CD14-positive monocyte (primary cell): ENCODE results near the gene KIF5C. TPM values are rescaled to one million over a fixed set of nuclear protein-coding genes. Genes with fewer than 3 reads are reported as not detected.

Experiments
- DNase-seq, 3 donors: peaks; one replicate each; pipeline ENCODE4 v3.0.0-alpha.2; 2011 to 2022
- H2AFZ ChIP-seq: 2 replicates; pipeline ENCODE4 v1.6.0; 2012; ENCODE audit warnings: mild to moderate bottlenecking, low read depth, low read length, inconsistent platforms; ENCODE audit not compliant: insufficient read depth, poor library complexity, severe bottlenecking
- H3K27ac ChIP-seq, 2 donors: 1 replicate in 1 of 2; 2 replicates in 1 of 2; pipeline ENCODE4 v1.5.1; 2012 to 2013; ENCODE audit warnings: low read length in 2 of 2, control low read depth in 1 of 2, inconsistent platforms in 1 of 2, low read depth in 1 of 2, mild to moderate bottlenecking in 1 of 2
- H3K27me3 ChIP-seq, 2 donors: one replicate each; pipeline versions ENCODE4 v1.6.0 to v1.6.1; 2011 to 2013; ENCODE audit warnings: low read length in 2 of 2; ENCODE audit not compliant: control insufficient read depth in 2 of 2, insufficient read depth in 2 of 2
- H3K36me3 ChIP-seq, 2 donors: replicated peaks in 1 of 2; 1 replicate in 1 of 2; 2 replicates in 1 of 2; pipeline versions ENCODE4 v1.5.1 to v1.6.1; 2012 to 2013; ENCODE audit warnings: low read length in 2 of 2, control low read depth in 1 of 2, inconsistent platforms in 1 of 2, mild to moderate bottlenecking in 1 of 2; ENCODE audit not compliant: insufficient read depth in 2 of 2, control insufficient read depth in 1 of 2
- H3K4me1 ChIP-seq, 2 donors: 1 replicate in 1 of 2; 2 replicates in 1 of 2; pipeline versions ENCODE4 v1.5.1 to v1.6.1; 2012 to 2013; ENCODE audit warnings: low read length in 2 of 2, control low read depth in 1 of 2, inconsistent platforms in 1 of 2, mild to moderate bottlenecking in 1 of 2, moderate library complexity in 1 of 2; ENCODE audit not compliant: insufficient read depth in 2 of 2, control insufficient read depth in 1 of 2
- H3K4me2 ChIP-seq: replicated peaks from 2 replicates; pipeline ENCODE3; 2012; ENCODE audit warnings: low read length, moderate library complexity, mild to moderate bottlenecking; ENCODE audit not compliant: poor library complexity, severe bottlenecking; ENCODE audit errors: extremely low read depth
- H3K4me3 ChIP-seq, 3 experiments: fragments of 200-600 bp in 1 of 3; sonication (generic) in 1 of 3; replicated peaks in 1 of 3; 1 replicate in 2 of 3; 2 replicates in 1 of 3; pipeline ENCODE4 v1.5.1; 2011 to 2013; ENCODE audit warnings: low read length in 3 of 3, mild to moderate bottlenecking in 3 of 3, control low read depth in 2 of 3, low read depth in 2 of 3, inconsistent platforms in 1 of 3, moderate library complexity in 1 of 3
- H3K79me2 ChIP-seq: 2 replicates; pipeline ENCODE4 v1.6.0; 2012; ENCODE audit warnings: mild to moderate bottlenecking, control low read depth, inconsistent platforms, low read length, moderate library complexity; ENCODE audit not compliant: insufficient read depth
- H3K9ac ChIP-seq: 2 replicates; pipeline ENCODE4 v1.6.0; 2017; ENCODE audit warnings: low read length, mild to moderate bottlenecking; ENCODE audit not compliant: insufficient read depth, poor library complexity, severe bottlenecking
- H3K9me3 ChIP-seq, 2 donors: replicated peaks in 1 of 2; 1 replicate in 1 of 2; 2 replicates in 1 of 2; pipeline versions ENCODE4 v1.5.1 to v1.6.1; 2012 to 2013; ENCODE audit warnings: low read length in 2 of 2, control low read depth in 1 of 2; ENCODE audit not compliant: control insufficient read depth in 1 of 2, insufficient read depth in 1 of 2
- H4K20me1 ChIP-seq: 2 replicates; pipeline ENCODE4 v1.6.0; 2012; ENCODE audit warnings: mild to moderate bottlenecking, low read length, control low read depth, moderate library complexity; ENCODE audit not compliant: insufficient read depth
- H3K27ac Mint-ChIP-seq, 7 donors: one replicate each; pipeline ENCODE4 v1.8.0; 2020; ENCODE audit warnings: mild to moderate bottlenecking in 7 of 7, mixed read lengths in 7 of 7, moderate library complexity in 6 of 7, inconsistent platforms in 2 of 7
- H3K27me3 Mint-ChIP-seq, 3 donors: one replicate each; pipeline ENCODE4 v1.8.0; 2021 to 2022; ENCODE audit warnings: low read depth in 3 of 3, mild to moderate bottlenecking in 3 of 3, mixed read lengths in 3 of 3, moderate library complexity in 3 of 3, inconsistent platforms in 1 of 3
- H3K36me3 Mint-ChIP-seq, 2 donors: one replicate each; pipeline ENCODE4 v1.8.0; 2020; ENCODE audit warnings: mixed read lengths in 2 of 2, inconsistent platforms in 1 of 2, mild to moderate bottlenecking in 1 of 2
- H3K4me1 Mint-ChIP-seq: one replicate; pipeline ENCODE4 v1.8.0; 2020; ENCODE audit warnings: mild to moderate bottlenecking, mixed read lengths
- H3K4me3 Mint-ChIP-seq, 2 donors: one replicate each; pipeline ENCODE4 v1.8.0; 2020; ENCODE audit warnings: mild to moderate bottlenecking in 2 of 2, mixed read lengths in 2 of 2, moderate library complexity in 1 of 2
- H3K9me3 Mint-ChIP-seq, 7 donors: one replicate each; pipeline ENCODE4 v1.8.0; 2020 to 2022; ENCODE audit warnings: mixed read lengths in 7 of 7, mild to moderate bottlenecking in 6 of 7, moderate library complexity in 6 of 7, inconsistent platforms in 2 of 7
- CTCF ChIP-seq: fragments of 200-600 bp; IDR thresholded peaks from one replicate; pipeline ENCODE4 v1.8.0; 2022; ENCODE audit warnings: antibody characterized with exemption, mild to moderate bottlenecking
- WGBS: methylation state at CpG from one replicate; pipeline ENCODE4 v1.1.5; 2013; ENCODE audit warnings: missing lambda C conversion rate; ENCODE audit not compliant: insufficient coverage; 5-methylcytosine and 5-hydroxymethylcytosine counted together
- intact Hi-C, 2 donors: fragments of 100-400 bp; cut with micrococcal nuclease; formaldehyde crosslinking; loops; one replicate each; pipeline versions ENCODE4 v1.15.0 to v1.15.1; 2023
- polyA plus RNA-seq, 3 donors: library from polyadenylated mRNA; depleted of rRNA in 1 of 3; unstranded in 2 of 3; stranded (reverse) in 1 of 3; fragments of 300-500 nt in 2 of 3; fragments of >200 nt in 1 of 3; fragmentation: Illumina TruSeq in 2 of 3; gene quantifications; 1 replicate in 2 of 3; 2 replicates in 1 of 3; pipeline ENCODE4 v1.2.3, GENCODE V29; 2012 to 2021
- small RNA-seq: library from RNA; depleted of rRNA; stranded (forward); fragments of <200 nt; gene quantifications from one replicate; pipeline ENCODE3, GENCODE V24; 2012; ENCODE audit warnings: low read depth; ENCODE audit not compliant: insufficient read length

Gene KIF5C
- polyA plus RNA-seq, 3 donors: 0.04 TPM; not detected in 2

GRCh38 chr2:149075105-149075504 lies 200.1 kb downstream of the KIF5C start:
- TF ChIP-seq CTCF: no peak
- Mint-ChIP-seq H3K4me3 (no peak overlapping the region), H3K36me3 (peaks cover 0 to 9% of the 10 kb centered on the region in 2 donors), H3K27me3 (peaks cover 2 to 4% (median 3%) of the 10 kb centered on the region in 3 donors), H3K27ac (no peak overlapping the region), H3K4me1 (peaks cover 18% of the 10 kb centered on the region), H3K9me3 (no peaks in the 10 kb centered on the region)
- no peak overlapping the region for H3K9ac ChIP-seq
- no peaks in the 10 kb centered on the region for H3K4me1 ChIP-seq
- DNase-seq: no peak
- no peaks in the 10 kb centered on the region for H3K27me3 ChIP-seq
- H3K4me3 ChIP-seq: no peak overlapping the region
- H3K4me2 ChIP-seq: no peak overlapping the region
- no peak overlapping the region for H2AFZ ChIP-seq
- no CpG with 5 or more reads among the region's 2 CpGs for WGBS
- H3K79me2 ChIP-seq: no peaks in the 10 kb centered on the region
- no peaks in the 10 kb centered on the region for H3K9me3 ChIP-seq
- no peaks in the 10 kb centered on the region for H4K20me1 ChIP-seq
- intact Hi-C loops: no loop called here
- no peak overlapping the region for H3K27ac ChIP-seq
- H3K36me3 ChIP-seq: no peaks in the 10 kb centered on the region

- intact Hi-C loops: no loop called here
- Mint-ChIP-seq H3K27me3 (peaks cover 2 to 4% (median 3%) of the 10 kb centered on the region in 3 donors), H3K4me3 (no peak overlapping the region), H3K9me3 (no peaks in the 10 kb centered on the region), H3K36me3 (peaks cover 0 to 11% of the 10 kb centered on the region in 2 donors), H3K27ac (peak overlapping the region in 1 of 7 donors; percentile 58), H3K4me1 (peaks cover 21% of the 10 kb centered on the region)
- WGBS: 98% methylated on average over 8 of the region's 10 CpGs
- no peak for DNase-seq
- TF ChIP-seq CTCF: no peak
- Histone ChIP-seq H3K79me2 (no peaks in the 10 kb centered on the region), H4K20me1 (no peaks in the 10 kb centered on the region), H2AFZ (no peak overlapping the region), H3K4me1 (peaks cover 0 to 7% of the 10 kb centered on the region in 2 donors), H3K4me2 (no peak overlapping the region), H3K9ac (no peak overlapping the region), H3K27me3 (no peaks in the 10 kb centered on the region), H3K27ac (no peak overlapping the region), H3K36me3 (no peaks in the 10 kb centered on the region), H3K4me3 (no peak overlapping the region), H3K9me3 (no peaks in the 10 kb centered on the region)
These were observed 200.8 kb downstream of the KIF5C start for GRCh38 chr2:149075853-149076252.

Small RNAs within 50 kb of the gene (small RNA-seq; reads per million reads assigned to genes)
- gene RNU2-9P (0.71 reads per million), gene UBBP3 (not detected)

Other genes with a start within 250 kb of the KIF5C start
- gene EPC2, start 230.5 kb upstream of the KIF5C start, polyA plus RNA-seq: 10 to 100 TPM in 1 of 3 donors, 1 to 10 TPM in 2; 1.4 to 19.2 (median 2.0) TPM
- not detected for gene LYPD6B, start 163.5 kb downstream of the KIF5C start, polyA plus RNA-seq